ENCODE measurements around the gene TRMT6.

DNA sequence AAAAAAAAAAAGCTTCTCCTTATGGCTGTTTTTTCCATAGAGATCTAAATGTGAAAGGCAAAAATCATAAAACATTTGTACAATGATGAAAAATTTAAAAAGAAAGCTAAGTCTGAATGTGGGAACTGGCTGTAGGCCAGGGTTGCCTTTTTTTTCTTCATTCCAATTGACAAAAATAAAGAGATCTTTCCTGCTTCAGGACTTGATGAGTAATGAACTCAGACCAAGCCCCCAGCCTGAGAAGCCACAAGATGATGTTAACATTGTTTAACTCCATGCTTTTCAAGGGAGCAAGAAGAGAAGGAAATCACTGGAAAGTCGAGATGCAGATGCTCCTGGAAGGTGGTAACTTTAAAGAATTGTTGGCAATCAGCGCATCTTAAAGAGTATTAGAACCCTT, 41.4 kb downstream of the TRMT6 start:
- TF ChIP-seq XRCC5 (IDR thresholded peaks at IDR 0.05; ENCODE audit: low read depth, low read length): no peak
- TF ChIP-seq CTCF (IDR thresholded peaks at IDR 0.05 in 2 of 3, conservative IDR thresholded peaks at IDR 0.05 in 1 of 3; ENCODE audit: insufficient read depth in 2 of 3, low read depth in 1 of 3, low read length in 3 of 3): no peak
- TF ChIP-seq ZNF274 (IDR thresholded peaks at IDR 0.05; ENCODE audit: borderline replicate concordance, low read depth, low read length): no peak
- no peak for TF ChIP-seq STAT5B (CRISPR knock-in tag; IDR thresholded peaks at IDR 0.05)
- TF ChIP-seq, protein P1, sequence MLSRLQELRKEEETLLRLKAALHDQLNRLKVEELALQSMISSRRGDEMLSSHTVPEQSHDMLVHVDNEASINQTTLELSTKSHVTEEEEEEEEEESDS (CRISPR knock-in tag; IDR thresholded peaks at IDR 0.05): no peak
- TF ChIP-seq, protein P2, sequence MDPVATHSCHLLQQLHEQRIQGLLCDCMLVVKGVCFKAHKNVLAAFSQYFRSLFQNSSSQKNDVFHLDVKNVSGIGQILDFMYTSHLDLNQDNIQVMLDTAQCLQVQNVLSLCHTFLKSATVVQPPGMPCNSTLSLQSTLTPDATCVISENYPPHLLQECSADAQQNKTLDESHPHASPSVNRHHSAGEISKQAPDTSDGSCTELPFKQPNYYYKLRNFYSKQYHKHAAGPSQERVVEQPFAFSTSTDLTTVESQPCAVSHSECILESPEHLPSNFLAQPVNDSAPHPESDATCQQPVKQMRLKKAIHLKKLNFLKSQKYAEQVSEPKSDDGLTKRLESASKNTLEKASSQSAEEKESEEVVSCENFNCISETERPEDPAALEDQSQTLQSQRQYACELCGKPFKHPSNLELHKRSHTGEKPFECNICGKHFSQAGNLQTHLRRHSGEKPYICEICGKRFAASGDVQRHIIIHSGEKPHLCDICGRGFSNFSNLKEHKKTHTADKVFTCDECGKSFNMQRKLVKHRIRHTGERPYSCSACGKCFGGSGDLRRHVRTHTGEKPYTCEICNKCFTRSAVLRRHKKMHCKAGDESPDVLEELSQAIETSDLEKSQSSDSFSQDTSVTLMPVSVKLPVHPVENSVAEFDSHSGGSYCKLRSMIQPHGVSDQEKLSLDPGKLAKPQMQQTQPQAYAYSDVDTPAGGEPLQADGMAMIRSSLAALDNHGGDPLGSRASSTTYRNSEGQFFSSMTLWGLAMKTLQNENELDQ (CRISPR knock-in tag; IDR thresholded peaks at IDR 0.05; ENCODE audit: borderline replicate concordance): no peak
- TF ChIP-seq DMBX1 (CRISPR knock-in tag; IDR thresholded peaks at IDR 0.05; ENCODE audit: borderline replicate concordance): no peak
- TF ChIP-seq KLF16 (IDR thresholded peaks at IDR 0.05): no peak
- TF ChIP-seq RCOR1 (IDR thresholded peaks at IDR 0.05; ENCODE audit: borderline replicate concordance in 1 of 2, low read depth in 2 of 2, low read length in 2 of 2): no peak
